GM12865 (cell line): Measurements from ENCODE around the gene EGFL7.

ENCODE experiments used
- DNase-seq: peaks from one replicate; pipeline ENCODE4 v3.0.0; 2010; ENCODE audit warnings: low read depth
- H3K4me3 ChIP-seq: 2 replicates; pipeline ENCODE4 v1.5.1; 2011; ENCODE audit warnings: mild to moderate bottlenecking, low read depth, low read length, control low read depth
- CTCF ChIP-seq: IDR thresholded peaks from 2 replicates; pipeline ENCODE4 v1.5.1; 2011; ENCODE audit warnings: low read length, control low read depth, low read depth, inconsistent platforms; ENCODE audit not compliant: insufficient read depth; ENCODE audit errors: missing control alignments

EGFL7 gene

GRCh38 chr9:136688274-136689107, 25.8 kb downstream of the EGFL7 start:
- DNase-seq = peak; percentile 67
- no peak for TF ChIP-seq CTCF
- peak overlapping the region; percentile 42; the same call in 1 of the 2 replicates for H3K4me3 ChIP-seq

- DNase-seq = no peak
- H3K4me3 ChIP-seq = no peak overlapping the region
- TF ChIP-seq CTCF = no peak
Measured at GRCh38 chr9:136689108-136689460, 26.4 kb downstream of the EGFL7 start.

DNA sequence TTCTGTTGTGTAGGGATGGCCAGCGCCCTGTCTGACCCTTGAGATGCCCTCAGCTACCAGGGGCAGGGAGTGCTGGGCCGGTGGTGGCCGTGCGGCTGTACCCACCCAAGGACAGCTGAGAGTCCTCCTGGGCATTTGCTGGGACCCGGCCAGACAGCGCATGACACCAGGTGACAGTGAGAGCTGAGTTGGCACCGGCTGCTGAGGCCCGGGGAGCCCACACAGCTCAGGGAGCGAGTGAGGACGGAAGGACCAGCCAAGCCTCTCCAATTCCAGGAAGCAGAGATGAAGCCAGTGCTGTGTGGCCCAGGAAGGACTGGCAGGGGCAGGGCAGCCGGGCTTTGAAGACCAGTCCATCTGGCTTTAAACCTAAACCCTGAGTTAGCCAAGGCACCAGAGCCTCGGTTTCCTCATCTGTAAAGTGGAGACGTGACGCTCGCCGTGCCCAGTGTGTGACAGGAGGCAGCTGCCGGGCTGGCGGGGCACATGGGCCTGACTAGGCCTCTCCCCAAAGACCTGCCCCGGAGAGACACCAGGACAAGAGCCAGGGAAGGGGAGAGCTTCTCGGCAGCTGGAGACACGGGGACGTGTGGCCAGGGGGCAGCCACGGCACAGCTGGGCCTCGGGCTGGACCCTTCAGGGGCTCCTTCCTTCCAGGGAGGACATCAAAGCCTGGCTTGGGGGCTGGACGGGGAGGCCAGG, 27.5 kb downstream of the EGFL7 start:
- no peak for TF ChIP-seq CTCF
- no peak for DNase-seq
- no peak overlapping the region for H3K4me3 ChIP-seq

DNA sequence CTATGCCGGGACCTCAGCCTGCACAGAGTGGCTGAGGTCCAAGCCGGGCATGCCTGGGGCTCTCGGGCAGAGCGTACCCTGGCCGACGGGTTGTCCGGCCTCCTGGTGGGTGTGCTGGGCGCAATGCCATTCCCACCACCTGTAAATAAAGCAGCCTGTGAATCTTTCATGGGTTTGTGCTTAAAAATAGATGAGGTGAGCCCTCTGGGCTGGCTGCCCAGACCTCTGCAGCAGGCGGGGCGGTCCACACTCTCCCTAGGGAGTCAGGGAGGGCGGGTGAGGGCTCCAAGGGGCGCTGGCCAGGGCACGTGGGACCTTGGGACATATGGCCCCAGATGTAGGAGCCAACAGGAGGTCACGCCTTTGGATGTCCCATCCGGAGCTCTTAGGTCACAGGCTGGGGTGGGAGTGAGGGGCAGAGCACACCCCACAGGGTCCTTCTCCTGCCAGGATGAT, 28.1 kb downstream of the EGFL7 start:
- H3K4me3 ChIP-seq = no peak overlapping the region
- no peak for TF ChIP-seq CTCF
- DNase-seq = no peak

DNA sequence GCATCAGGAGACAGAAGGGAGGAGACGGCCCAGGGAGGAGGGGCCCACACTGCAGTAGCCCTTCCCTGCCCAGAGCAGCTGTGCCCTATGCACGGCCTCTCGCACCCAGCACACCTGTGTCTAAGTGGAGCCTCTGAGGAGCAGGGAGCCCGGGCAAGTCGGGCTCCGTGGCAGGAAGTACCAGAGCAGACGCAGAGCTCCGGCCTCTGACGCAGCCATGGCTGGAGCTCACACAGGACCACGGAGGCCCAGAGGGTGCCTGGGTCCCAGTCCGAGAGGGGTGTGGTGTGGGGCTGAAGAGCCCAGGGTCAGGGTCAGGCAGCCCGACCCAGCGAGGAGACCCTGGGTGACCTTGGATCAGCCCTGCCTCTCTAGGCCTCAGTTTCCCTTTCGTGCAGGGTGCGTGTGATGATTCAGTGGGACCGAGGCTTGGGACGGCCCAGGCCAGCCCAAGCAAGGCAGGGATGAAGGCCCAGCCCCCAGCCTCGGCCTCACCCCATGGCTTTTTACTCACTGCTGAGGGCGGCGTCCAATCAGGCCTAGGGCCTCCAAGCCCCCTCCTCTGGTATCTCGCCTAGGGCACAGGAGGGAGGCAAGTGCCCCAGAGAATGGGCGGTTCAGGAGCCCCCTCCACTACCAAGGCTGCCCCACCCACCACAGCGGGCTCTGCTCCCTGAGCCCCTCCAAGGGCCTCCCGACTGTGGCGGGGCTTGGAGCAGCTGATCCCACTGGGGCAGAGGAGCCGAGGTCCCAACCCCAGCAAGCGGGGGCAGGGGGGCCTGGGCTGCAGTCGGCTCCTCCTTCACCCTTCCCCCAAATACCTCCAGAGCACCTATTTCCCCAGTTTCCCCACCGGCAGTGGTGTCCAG, 28.8 kb downstream of the EGFL7 start:
- no peak for DNase-seq
- no peak for TF ChIP-seq CTCF
- no peak overlapping the region for H3K4me3 ChIP-seq

DNA sequence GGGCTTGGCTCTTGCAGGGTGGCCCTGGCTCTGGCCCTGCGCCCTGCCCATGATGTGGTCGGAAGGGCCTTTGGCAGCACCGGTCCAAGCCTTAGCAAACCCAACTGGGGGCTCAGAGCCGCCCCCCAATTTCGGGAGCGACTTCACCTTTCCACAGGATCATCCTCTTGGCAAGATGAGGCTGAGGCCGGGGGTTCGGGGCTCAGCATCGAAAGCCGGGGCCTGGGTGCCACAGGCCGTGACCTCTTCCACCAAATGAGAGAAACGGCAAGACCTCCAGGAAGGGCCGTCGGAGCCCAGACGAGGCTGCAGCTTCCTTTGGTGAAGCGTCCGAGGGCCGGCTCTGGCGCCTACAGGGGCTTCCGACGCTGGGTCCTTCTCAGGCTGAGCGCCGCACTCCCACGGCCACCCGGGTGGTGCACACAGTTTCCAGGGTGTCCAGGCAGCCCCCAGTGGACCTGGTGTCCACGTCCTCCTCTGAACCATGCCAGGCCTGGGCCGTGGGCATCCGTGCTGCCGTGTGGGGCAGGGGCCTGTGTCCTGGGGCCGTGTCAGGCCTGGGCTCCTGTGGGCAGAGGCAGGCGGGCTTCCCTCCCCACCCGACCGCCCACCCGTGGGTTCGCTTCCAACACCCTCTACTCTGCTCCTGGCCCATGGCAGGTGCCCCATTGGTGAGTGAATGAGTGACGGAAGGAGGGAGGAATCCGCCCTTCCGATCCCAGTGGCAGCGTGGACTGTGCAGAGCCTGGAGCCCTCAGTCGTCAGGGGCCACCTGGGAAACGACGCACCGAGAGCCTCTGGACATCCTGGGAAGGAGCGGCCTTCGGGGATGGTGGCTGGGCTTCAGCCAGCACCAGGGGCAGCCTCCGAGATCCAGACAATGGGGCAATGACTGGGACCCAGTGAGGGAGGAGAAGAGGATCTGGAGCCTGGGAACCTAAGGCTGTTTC, 29.7 kb downstream of the EGFL7 start:
- DNase-seq = no peak
- H3K4me3 ChIP-seq = no peak overlapping the region
- TF ChIP-seq CTCF = no peak
